IPS-20b (cell line): Measurements from ENCODE around the gene GRM7.

Experiments used
- H3K27ac ChIP-seq: one replicate; pipeline ENCODE4 v1.5.1; 2013; ENCODE audit warnings: low read length
- H3K27me3 ChIP-seq: 2 replicates; pipeline ENCODE4 v1.6.1; 2013; ENCODE audit warnings: mild to moderate bottlenecking, low read length, inconsistent platforms; ENCODE audit not compliant: insufficient read depth
- H3K36me3 ChIP-seq: 2 replicates; pipeline ENCODE4 v1.6.1; 2013; ENCODE audit warnings: low read depth, mild to moderate bottlenecking, inconsistent platforms, low read length, moderate library complexity; ENCODE audit not compliant: insufficient read depth
- H3K4me1 ChIP-seq: 2 replicates; pipeline ENCODE4 v1.6.1; 2013; ENCODE audit warnings: mild to moderate bottlenecking, control low read depth, inconsistent platforms, low read length, moderate library complexity; ENCODE audit not compliant: insufficient read depth
- H3K4me3 ChIP-seq: 2 replicates; pipeline ENCODE4 v1.5.1; 2013; ENCODE audit warnings: mild to moderate bottlenecking, low read length, inconsistent platforms
- H3K9ac ChIP-seq: 2 replicates; pipeline ENCODE4 v1.6.1; 2013; ENCODE audit warnings: low read depth, mild to moderate bottlenecking, inconsistent platforms, low read length, moderate library complexity
- H3K9me3 ChIP-seq: 2 replicates; pipeline ENCODE4 v1.6.1; 2013; ENCODE audit warnings: mild to moderate bottlenecking, low read depth, low read length, inconsistent platforms; ENCODE audit not compliant: insufficient read depth

Gene GRM7

DNA sequence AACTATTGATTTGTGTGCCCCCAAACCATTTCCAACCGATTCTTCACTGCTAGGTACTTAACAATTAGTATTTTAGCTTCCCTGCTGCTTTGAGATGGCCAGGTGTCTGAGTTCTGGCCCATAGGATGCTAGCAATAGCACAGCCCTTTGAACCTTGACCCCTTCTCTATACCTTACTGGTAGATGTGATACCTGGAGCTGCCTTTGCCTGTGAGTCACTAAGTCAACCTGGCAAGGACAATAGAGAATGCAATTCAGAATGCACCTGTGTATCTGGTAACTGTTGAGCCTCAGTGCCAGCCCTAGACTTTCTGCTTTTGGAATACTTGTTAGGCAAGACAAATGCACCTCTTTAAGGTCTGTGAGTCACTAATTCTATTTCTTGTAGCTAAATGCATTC lies 467.4 kb downstream of the GRM7 start:
- no peak overlapping the region for H3K9ac ChIP-seq
- H3K36me3 ChIP-seq, result no peaks in the 10 kb centered on the region
- H3K9me3 ChIP-seq, result no peaks in the 10 kb centered on the region
- H3K27ac ChIP-seq, result no peak overlapping the region
- H3K27me3 ChIP-seq, result no peaks in the 10 kb centered on the region
- H3K4me1 ChIP-seq, result no peaks in the 10 kb centered on the region
- H3K4me3 ChIP-seq, result no peak overlapping the region

DNA sequence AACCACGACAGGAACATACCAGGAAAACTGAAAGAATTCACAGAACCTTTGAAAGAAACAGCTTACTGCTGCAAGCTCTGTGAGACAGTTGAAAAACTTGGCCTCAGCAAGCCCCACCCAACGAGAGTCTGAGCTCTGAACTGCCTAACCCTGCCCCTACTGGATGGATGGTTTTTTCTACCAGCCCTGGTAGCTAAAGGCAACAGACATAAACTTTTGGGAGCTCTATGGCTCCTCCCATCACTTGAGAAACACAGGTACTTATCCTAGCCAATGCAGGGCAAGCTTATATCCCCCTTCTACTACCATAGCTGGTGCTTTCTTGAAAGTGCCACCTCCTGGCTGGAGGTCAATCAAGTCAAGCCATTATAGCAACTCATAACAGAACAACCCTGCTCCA lies 471.8 kb downstream of the GRM7 start:
- H3K9me3 ChIP-seq, result peaks cover 4% of the 10 kb centered on the region; the same call in 1 of the 2 replicates
- H3K27me3 ChIP-seq, result no peaks in the 10 kb centered on the region
- no peak overlapping the region for H3K27ac ChIP-seq
- H3K36me3 ChIP-seq, result no peaks in the 10 kb centered on the region
- no peak overlapping the region for H3K4me3 ChIP-seq
- H3K4me1 ChIP-seq, result no peaks in the 10 kb centered on the region
- H3K9ac ChIP-seq, result no peak overlapping the region

DNA sequence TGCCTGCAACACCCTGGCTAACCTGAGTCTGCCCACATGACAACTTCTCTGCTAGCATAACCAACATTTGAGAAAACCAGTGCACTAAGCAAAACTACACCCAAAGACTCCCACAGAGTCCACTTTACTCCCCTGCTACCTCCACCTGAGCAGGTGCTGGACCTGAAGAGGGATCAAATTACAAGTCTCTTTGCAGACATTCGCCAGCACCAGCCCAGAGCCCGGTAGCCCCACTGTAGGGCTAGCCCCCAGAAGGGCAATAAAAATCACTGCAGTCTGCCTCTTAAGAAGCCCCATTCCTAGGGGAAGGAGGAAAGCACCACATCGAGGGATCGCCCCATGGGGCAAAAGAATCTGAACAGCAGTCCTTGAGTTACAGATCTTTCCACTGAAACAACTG lies 472.2 kb downstream of the GRM7 start:
- Histone ChIP-seq H3K9ac (no peak overlapping the region), H3K4me3 (no peak overlapping the region), H3K27ac (no peak overlapping the region), H3K9me3 (peaks cover 4% of the 10 kb centered on the region; the same call in 1 of the 2 replicates), H3K4me1 (no peaks in the 10 kb centered on the region), H3K27me3 (no peaks in the 10 kb centered on the region), H3K36me3 (no peaks in the 10 kb centered on the region)

DNA sequence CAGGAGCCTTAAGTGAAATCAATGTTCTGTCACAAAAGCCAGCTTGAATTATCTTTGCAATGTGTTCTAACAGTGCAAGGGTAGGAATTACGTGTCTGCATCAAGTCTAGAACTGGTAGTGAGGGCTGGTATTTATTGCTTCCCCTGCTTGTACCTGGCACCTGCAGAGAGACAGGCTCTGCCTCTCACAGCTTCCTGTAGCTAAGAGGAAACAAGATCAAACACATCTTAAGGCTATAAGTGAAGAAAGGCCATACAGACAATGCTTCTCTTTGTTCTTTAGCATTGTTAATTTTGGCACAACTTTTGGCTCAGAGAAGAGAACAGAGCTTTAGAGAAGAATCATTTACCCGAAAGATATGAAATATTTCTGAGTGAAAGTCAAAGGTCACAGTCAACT lies 479.9 kb downstream of the GRM7 start:
- Histone ChIP-seq H3K9me3 (peaks cover 4% of the 10 kb centered on the region; the same call in 1 of the 2 replicates), H3K4me1 (peaks cover 3% of the 10 kb centered on the region), H3K27me3 (no peaks in the 10 kb centered on the region), H3K4me3 (no peak overlapping the region), H3K36me3 (no peaks in the 10 kb centered on the region), H3K27ac (no peak overlapping the region), H3K9ac (no peak overlapping the region)

DNA sequence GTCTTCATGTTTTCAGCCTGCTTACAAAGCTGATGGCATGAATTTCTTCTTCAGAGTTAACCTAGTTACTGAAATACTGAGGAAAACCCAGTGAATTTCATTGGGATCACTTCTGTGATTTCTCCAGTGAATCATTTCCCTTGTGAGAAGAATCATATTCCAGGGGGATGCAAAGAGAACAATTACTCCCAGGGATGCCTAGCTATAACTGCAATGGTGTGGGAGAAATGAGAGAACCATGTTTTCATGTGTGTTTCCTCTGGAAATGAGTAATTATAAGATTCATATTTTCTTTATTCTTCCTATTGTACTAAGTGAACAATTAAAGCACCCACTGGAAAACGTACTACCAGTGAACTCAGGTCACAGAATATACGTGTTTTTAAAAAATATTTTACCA lies 485.4 kb downstream of the GRM7 start:
- H3K27me3 ChIP-seq, result no peaks in the 10 kb centered on the region
- H3K4me1 ChIP-seq, result no peaks in the 10 kb centered on the region
- no peak overlapping the region for H3K9ac ChIP-seq
- H3K4me3 ChIP-seq, result no peak overlapping the region
- no peaks in the 10 kb centered on the region for H3K36me3 ChIP-seq
- H3K9me3 ChIP-seq, result no peaks in the 10 kb centered on the region
- H3K27ac ChIP-seq, result no peak overlapping the region

DNA sequence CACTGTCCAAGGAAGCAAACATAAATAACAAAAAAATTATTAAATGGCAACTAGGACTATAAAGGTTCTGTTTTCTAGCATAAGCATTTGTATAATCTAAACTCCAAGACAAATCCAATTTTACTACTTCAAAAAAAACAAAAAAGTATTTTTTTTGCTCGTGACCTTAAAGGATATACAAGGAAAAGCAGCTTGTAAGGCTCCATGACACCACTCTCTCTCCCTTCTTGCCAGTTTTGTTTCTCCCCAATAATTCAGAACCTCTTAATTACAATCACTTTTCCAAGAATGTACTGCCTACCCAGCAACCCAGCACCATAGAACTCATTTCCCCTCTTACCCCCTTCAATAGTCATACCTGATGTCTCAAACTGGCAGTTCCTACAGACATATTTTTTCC lies 496.2 kb downstream of the GRM7 start:
- Histone ChIP-seq H3K9me3 (no peaks in the 10 kb centered on the region), H3K27ac (no peak overlapping the region), H3K9ac (no peak overlapping the region), H3K27me3 (no peaks in the 10 kb centered on the region), H3K4me3 (no peak overlapping the region), H3K4me1 (no peaks in the 10 kb centered on the region; the same call in 1 of the 2 replicates), H3K36me3 (no peaks in the 10 kb centered on the region)

GRCh38 chr3:7367968-7368367 lies 507.1 kb downstream of the GRM7 start:
- no peaks in the 10 kb centered on the region for H3K27me3 ChIP-seq
- H3K36me3 ChIP-seq, result no peaks in the 10 kb centered on the region
- no peaks in the 10 kb centered on the region for H3K4me1 ChIP-seq
- H3K27ac ChIP-seq, result no peak overlapping the region
- H3K9me3 ChIP-seq, result no peaks in the 10 kb centered on the region
- no peak overlapping the region for H3K4me3 ChIP-seq
- no peak overlapping the region for H3K9ac ChIP-seq

DNA sequence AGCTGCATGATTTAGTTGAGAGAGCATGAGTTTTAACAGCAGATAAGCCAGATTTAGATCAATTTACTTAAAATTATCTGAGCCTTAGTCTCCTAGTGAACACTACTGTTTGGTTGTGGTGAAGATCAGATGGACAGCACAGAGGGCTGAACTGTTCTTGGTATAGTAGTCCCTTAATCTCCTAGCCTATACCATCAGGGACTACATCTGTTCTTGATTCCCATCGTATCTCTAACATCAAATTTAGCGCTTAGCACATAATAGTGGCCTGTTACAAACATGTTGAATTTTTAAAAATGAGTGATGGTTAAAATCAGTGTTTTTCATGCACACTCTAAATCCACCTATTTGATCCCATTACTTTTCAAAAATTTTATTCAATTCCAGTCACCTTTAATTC lies 507.7 kb downstream of the GRM7 start:
- Histone ChIP-seq H3K27me3 (no peaks in the 10 kb centered on the region), H3K4me1 (no peaks in the 10 kb centered on the region), H3K36me3 (no peaks in the 10 kb centered on the region), H3K4me3 (no peak overlapping the region), H3K9me3 (no peaks in the 10 kb centered on the region), H3K9ac (no peak overlapping the region), H3K27ac (no peak overlapping the region)

DNA sequence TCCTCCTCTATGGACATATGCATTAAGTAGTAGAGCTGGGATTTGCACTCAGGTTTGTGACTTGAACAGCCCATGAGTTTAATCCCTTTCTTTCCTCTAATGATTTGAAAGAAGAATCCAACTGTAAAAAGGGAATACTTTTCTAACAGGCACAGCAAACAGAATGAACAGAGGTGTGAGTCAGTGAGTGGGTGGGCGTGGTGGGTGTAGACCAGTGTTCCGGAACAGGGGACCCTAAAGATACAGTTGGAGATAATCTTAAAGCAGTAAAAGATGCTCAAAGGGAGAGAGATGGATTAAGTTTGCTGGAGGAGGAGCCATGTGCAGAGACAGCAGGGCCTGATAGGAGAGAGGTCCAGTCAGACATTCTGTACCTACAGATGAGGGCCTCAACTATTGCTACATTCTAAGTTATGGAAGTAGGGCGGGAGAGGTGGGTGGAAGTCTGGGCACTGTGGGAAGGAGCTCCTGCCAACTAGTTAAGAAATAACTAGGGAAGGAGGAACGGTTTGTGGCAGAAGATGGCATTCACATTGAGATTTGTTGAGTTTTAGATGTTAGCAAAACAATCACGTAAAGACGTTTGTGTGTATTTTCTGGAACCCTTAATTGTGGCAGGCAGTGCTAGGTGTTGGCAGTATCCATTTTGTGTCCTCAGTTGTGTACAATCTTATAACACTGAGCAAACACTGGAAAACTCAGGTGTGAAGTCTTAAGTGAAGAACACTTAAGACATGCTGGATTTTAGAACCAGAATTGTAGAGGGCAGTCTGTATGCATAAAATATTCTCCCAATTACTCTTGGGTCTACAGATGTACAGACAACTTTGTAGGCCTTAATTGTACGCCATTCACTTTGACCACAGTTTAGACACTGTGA lies 511.0 kb downstream of the GRM7 start:
- Histone ChIP-seq H3K9me3 (no peaks in the 10 kb centered on the region), H3K27me3 (no peaks in the 10 kb centered on the region), H3K4me1 (no peaks in the 10 kb centered on the region), H3K36me3 (no peaks in the 10 kb centered on the region), H3K4me3 (no peak overlapping the region), H3K27ac (no peak overlapping the region), H3K9ac (no peak overlapping the region)

- no peaks in the 10 kb centered on the region for H3K4me1 ChIP-seq
- no peaks in the 10 kb centered on the region for H3K36me3 ChIP-seq
- H3K27me3 ChIP-seq, result no peaks in the 10 kb centered on the region
- no peak overlapping the region for H3K27ac ChIP-seq
- H3K9ac ChIP-seq, result no peak overlapping the region
- H3K9me3 ChIP-seq, result no peaks in the 10 kb centered on the region
- no peak overlapping the region for H3K4me3 ChIP-seq
Measured at GRCh38 chr3:7377103-7377502, 516.2 kb downstream of the GRM7 start.

DNA sequence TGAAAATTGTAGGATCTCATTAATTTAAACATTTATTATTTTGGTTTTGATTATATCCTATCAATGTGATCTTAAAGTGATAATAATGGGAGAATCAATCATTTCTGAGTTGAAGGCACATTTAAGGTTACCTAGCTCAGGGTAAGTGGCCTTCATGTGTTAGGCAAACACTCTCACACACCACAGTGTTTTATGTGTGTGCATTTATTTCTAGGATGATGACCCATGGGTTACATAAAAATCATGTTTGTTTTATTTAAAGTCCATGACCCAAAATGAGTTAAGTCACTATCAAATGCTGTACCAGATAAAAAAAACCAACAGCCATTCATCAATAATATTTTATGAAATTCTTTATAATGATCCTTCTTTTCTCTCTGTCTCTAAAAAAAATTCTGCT lies 520.8 kb downstream of the GRM7 start:
- Histone ChIP-seq H3K4me3 (no peak overlapping the region), H3K4me1 (no peaks in the 10 kb centered on the region), H3K9ac (no peak overlapping the region), H3K27me3 (no peaks in the 10 kb centered on the region), H3K27ac (no peak overlapping the region), H3K36me3 (no peaks in the 10 kb centered on the region), H3K9me3 (no peaks in the 10 kb centered on the region)

- no peaks in the 10 kb centered on the region for H3K27me3 ChIP-seq
- no peak overlapping the region for H3K27ac ChIP-seq
- H3K4me3 ChIP-seq, result no peak overlapping the region
- no peak overlapping the region for H3K9ac ChIP-seq
- no peaks in the 10 kb centered on the region for H3K36me3 ChIP-seq
- H3K9me3 ChIP-seq, result no peaks in the 10 kb centered on the region
- H3K4me1 ChIP-seq, result no peaks in the 10 kb centered on the region
Measured at GRCh38 chr3:7382293-7383010, 521.5 kb downstream of the GRM7 start.
